ENCODE data around the gene S1PR5.
"Not testable (repeated sequence)": the region's sequence is repeated elsewhere in the genome, so short reads cannot be mapped to it uniquely, and the experiment has no call there.

The S1PR5 gene

GRCh38 chr19:10537668-10538067 is 20.4 kb upstream of the S1PR5 start:
- DNase-seq (ENCODE audit: low spot score in 2 of 2) = no peak
- peaks cover 2% of the 10 kb centered on the region; the same call in 1 of the 2 replicates for H3K4me1 ChIP-seq
- H3K27me3 ChIP-seq (ENCODE audit: low read depth) = 0 out of 2 replicates have a peak, but pooled peaks cover 5% of the 10 kb centered on the region
- H3K36me3 ChIP-seq (replicated peaks) = no peaks in the 10 kb centered on the region
- in situ Hi-C loops (cut with MboI; ENCODE audit: low sequenced_read_pairs) = no loop called here
- H3K4me3 ChIP-seq = no peak overlapping the region
- no peaks in the 10 kb centered on the region for H3K9me3 ChIP-seq

- H3K9me3 ChIP-seq = no peaks in the 10 kb centered on the region
- in situ Hi-C loops (cut with MboI; ENCODE audit: low sequenced_read_pairs) = no loop called here
- 0 out of 2 replicates have a peak, but pooled peaks cover 2% of the 10 kb centered on the region for H3K4me1 ChIP-seq
- H3K36me3 ChIP-seq (replicated peaks) = no peaks in the 10 kb centered on the region
- H3K4me3 ChIP-seq = no peak overlapping the region
- no peak for DNase-seq (ENCODE audit: low spot score in 2 of 2)
- H3K27me3 ChIP-seq (ENCODE audit: low read depth) = 0 out of 2 replicates have a peak, but pooled peaks cover 5% of the 10 kb centered on the region
Observed at GRCh38 chr19:10535613-10536012, 18.4 kb upstream of the S1PR5 start.

GRCh38 chr19:10533646-10534386 is 16.6 kb upstream of the S1PR5 start:
- DNase-seq (ENCODE audit: low spot score in 2 of 2) = no peak
- 0 out of 2 replicates have a peak, but pooled peaks cover 3% of the 10 kb centered on the region for H3K27me3 ChIP-seq (ENCODE audit: low read depth)
- in situ Hi-C loops (cut with MboI; ENCODE audit: low sequenced_read_pairs) = no loop called here
- H3K4me3 ChIP-seq = no peak overlapping the region
- 0 out of 2 replicates have a peak, but pooled peaks cover 2% of the 10 kb centered on the region for H3K4me1 ChIP-seq
- no peaks in the 10 kb centered on the region for H3K36me3 ChIP-seq (replicated peaks)
- no peaks in the 10 kb centered on the region for H3K9me3 ChIP-seq

GRCh38 chr19:10532457-10532856 is 15.2 kb upstream of the S1PR5 start:
- in situ Hi-C loops (cut with MboI; ENCODE audit: low sequenced_read_pairs) = no loop called here
- Histone ChIP-seq H3K4me3 (no peak overlapping the region), H3K9me3 (no peaks in the 10 kb centered on the region), H3K4me1 (0 out of 2 replicates have a peak, but pooled peaks cover 2% of the 10 kb centered on the region), H3K27me3 (ENCODE audit: low read depth) (0 out of 2 replicates have a peak, but pooled peaks cover 3% of the 10 kb centered on the region), H3K36me3 (replicated peaks) (no peaks in the 10 kb centered on the region)
- no peak for DNase-seq (ENCODE audit: low spot score in 2 of 2)

- H3K9me3 ChIP-seq; DNase-seq (ENCODE audit: low spot score in 2 of 2); H3K4me1 ChIP-seq; in situ Hi-C loops (cut with MboI; ENCODE audit: low sequenced_read_pairs); H3K4me3 ChIP-seq; H3K36me3 ChIP-seq (replicated peaks); H3K27me3 ChIP-seq (ENCODE audit: low read depth): not testable (repeated sequence)
Observed at GRCh38 chr19:10526887-10527286, 9.6 kb upstream of the S1PR5 start.

- in situ Hi-C loops (cut with MboI; ENCODE audit: low sequenced_read_pairs) = no loop called here
- H3K4me1 ChIP-seq = no peaks in the 10 kb centered on the region
- DNase-seq (ENCODE audit: low spot score in 2 of 2) = no peak
- H3K9me3 ChIP-seq = no peaks in the 10 kb centered on the region
- H3K27me3 ChIP-seq (ENCODE audit: low read depth) = no peaks in the 10 kb centered on the region
- H3K36me3 ChIP-seq (replicated peaks) = no peaks in the 10 kb centered on the region
- H3K4me3 ChIP-seq = no peak overlapping the region
Observed at GRCh38 chr19:10525636-10526035, 8.4 kb upstream of the S1PR5 start.

GRCh38 chr19:10523135-10523636 is 5.9 kb upstream of the S1PR5 start:
- DNase-seq (ENCODE audit: low spot score in 2 of 2) = no peak
- Histone ChIP-seq H3K4me1 (peaks cover under 1% of the 10 kb centered on the region), H3K9me3 (no peaks in the 10 kb centered on the region), H3K4me3 (no peak overlapping the region), H3K27me3 (ENCODE audit: low read depth) (no peaks in the 10 kb centered on the region; the same call in 1 of the 2 replicates), H3K36me3 (replicated peaks) (no peaks in the 10 kb centered on the region)
- in situ Hi-C loops (cut with MboI; ENCODE audit: low sequenced_read_pairs) = no loop called here

- no peak for DNase-seq (ENCODE audit: low spot score in 2 of 2)
- H3K4me3 ChIP-seq = no peak overlapping the region
- H3K36me3 ChIP-seq (replicated peaks) = no peaks in the 10 kb centered on the region
- H3K27me3 ChIP-seq (ENCODE audit: low read depth) = no peaks in the 10 kb centered on the region; the same call in 1 of the 2 replicates
- in situ Hi-C loops (cut with MboI; ENCODE audit: low sequenced_read_pairs) = no loop called here
- H3K9me3 ChIP-seq = no peaks in the 10 kb centered on the region
- H3K4me1 ChIP-seq = peaks cover 5% of the 10 kb centered on the region
Observed at GRCh38 chr19:10521461-10522171, 4.4 kb upstream of the S1PR5 start.

GRCh38 chr19:10520652-10521318 is 3.5 kb upstream of the S1PR5 start:
- Histone ChIP-seq H3K4me3 (no peak overlapping the region), H3K36me3 (replicated peaks) (no peaks in the 10 kb centered on the region), H3K9me3 (no peaks in the 10 kb centered on the region), H3K27me3 (ENCODE audit: low read depth) (no peaks in the 10 kb centered on the region; the same call in 1 of the 2 replicates), H3K4me1 (peaks cover 5% of the 10 kb centered on the region)
- in situ Hi-C loops (cut with MboI; ENCODE audit: low sequenced_read_pairs) = no loop called here
- no peak for DNase-seq (ENCODE audit: low spot score in 2 of 2)

GRCh38 chr19:10519421-10519820 is 2.2 kb upstream of the S1PR5 start:
- Histone ChIP-seq H3K36me3 (replicated peaks) (no peaks in the 10 kb centered on the region), H3K27me3 (ENCODE audit: low read depth) (no peaks in the 10 kb centered on the region; the same call in 1 of the 2 replicates), H3K9me3 (no peaks in the 10 kb centered on the region), H3K4me1 (peaks cover 5% of the 10 kb centered on the region), H3K4me3 (no peak overlapping the region)
- DNase-seq (ENCODE audit: low spot score in 2 of 2) = no peak
- in situ Hi-C loops (cut with MboI; ENCODE audit: low sequenced_read_pairs) = no loop called here

GRCh38 chr19:10518444-10519361 is 1.5 kb upstream of the S1PR5 start:
- H3K27me3 ChIP-seq (ENCODE audit: low read depth) = no peaks in the 10 kb centered on the region; the same call in 1 of the 2 replicates
- no peaks in the 10 kb centered on the region for H3K36me3 ChIP-seq (replicated peaks)
- no peaks in the 10 kb centered on the region for H3K9me3 ChIP-seq
- H3K4me1 ChIP-seq = peaks cover 5% of the 10 kb centered on the region
- no peak for DNase-seq (ENCODE audit: low spot score in 2 of 2)
- H3K4me3 ChIP-seq = no peak overlapping the region
- in situ Hi-C loops (cut with MboI; ENCODE audit: low sequenced_read_pairs) = no loop called here

- peak overlapping the region; percentile 54 for H3K4me3 ChIP-seq
- H3K27me3 ChIP-seq (ENCODE audit: low read depth) = no peaks in the 10 kb centered on the region; the same call in 1 of the 2 replicates
Observed at GRCh38 chr19:10517760-10518443, 655 bp upstream of the S1PR5 start.

More at GRCh38 chr19:10517760-10518443, 655 bp upstream of the S1PR5 start:
- in situ Hi-C loops (cut with MboI; ENCODE audit: low sequenced_read_pairs) = no loop called here
- peak; percentile 59 to 81 for DNase-seq (ENCODE audit: low spot score in 2 of 2)
- H3K4me1 ChIP-seq = peaks cover 5% of the 10 kb centered on the region
- H3K36me3 ChIP-seq (replicated peaks) = no peaks in the 10 kb centered on the region
- H3K9me3 ChIP-seq = no peaks in the 10 kb centered on the region
